ENCODE measurements around the gene HS3ST2.
A peak's percentile ranks its signal among the peaks of the same experiment; 100 is the strongest.
"Not testable (repeated sequence)": the region's sequence is repeated elsewhere in the genome, so short reads cannot be mapped to it uniquely, and the experiment has no call there.

The HS3ST2 gene

DNA sequence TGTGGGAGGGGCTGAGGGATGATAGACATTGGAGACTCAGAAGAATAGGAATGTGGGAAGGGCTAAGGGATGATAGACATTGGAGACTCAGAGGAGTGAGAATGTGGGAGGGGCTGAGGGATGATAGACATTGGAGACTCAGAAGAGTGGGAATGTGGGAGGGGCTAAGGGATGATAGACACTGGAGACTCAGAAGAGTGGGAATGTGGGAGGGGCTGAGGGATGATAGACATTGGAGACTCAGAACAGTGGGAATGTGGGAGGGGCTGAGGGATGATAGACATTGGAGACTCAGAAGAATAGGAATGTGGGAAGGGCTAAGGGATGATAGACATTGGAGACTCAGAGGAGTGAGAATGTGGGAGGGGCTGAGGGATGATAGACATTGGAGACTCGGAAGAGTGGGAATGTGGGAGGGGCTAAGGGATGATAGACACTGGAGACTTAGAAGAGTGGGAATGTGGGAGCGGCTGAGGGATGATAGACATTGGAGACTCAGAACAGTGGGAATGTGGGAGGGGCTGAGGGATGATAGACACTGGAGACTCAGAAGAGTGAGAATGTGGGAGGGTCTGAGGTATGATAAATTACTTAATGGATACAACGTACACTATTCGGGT is 125.9 kb downstream of the HS3ST2 start:
- H3K9ac ChIP-seq (ENCODE audit: low read depth, low read length, poor library complexity); H3K4me1 ChIP-seq (ENCODE audit: control insufficient read depth in 2 of 2, insufficient read depth in 1 of 2, low read depth in 1 of 2, low read length in 2 of 2); H3K79me1 ChIP-seq (ENCODE audit: low read depth, low read length); H3K23ac ChIP-seq (ENCODE audit: low read depth, low read length, poor library complexity); H3K4ac ChIP-seq (ENCODE audit: low read length); H3K14ac ChIP-seq (ENCODE audit: low read length); H3K4me3 ChIP-seq (ENCODE audit: low read length in 2 of 2); H2BK120ac ChIP-seq (ENCODE audit: low read depth, low read length); H3K27me3 ChIP-seq (ENCODE audit: control insufficient read depth in 3 of 3, insufficient read depth in 3 of 3, low read depth in 1 of 3, low read length in 3 of 3); H3K9me3 ChIP-seq (replicated peaks in 1 of 2; ENCODE audit: control insufficient read depth in 2 of 2, insufficient read depth in 1 of 2, low read depth in 1 of 2, low read length in 2 of 2); H2AK5ac ChIP-seq (ENCODE audit: low read depth, low read length); H4K91ac ChIP-seq (ENCODE audit: low read depth, low read length, poor library complexity); H4K8ac ChIP-seq (ENCODE audit: low read depth, low read length); H2BK5ac ChIP-seq (ENCODE audit: low read length); H3K27ac ChIP-seq (replicated peaks; ENCODE audit: low read length); H3K36me3 ChIP-seq (replicated peaks in 1 of 2; ENCODE audit: control insufficient read depth in 2 of 2, insufficient read depth in 2 of 2, low read length in 2 of 2); H2BK12ac ChIP-seq (ENCODE audit: low read length); H2AFZ ChIP-seq (ENCODE audit: low read length); H2BK15ac ChIP-seq (ENCODE audit: low read length); H3K18ac ChIP-seq (ENCODE audit: low read length); H3K4me2 ChIP-seq (ENCODE audit: insufficient read depth, low read length, poor library complexity, severe bottlenecking): not testable (repeated sequence)
- WGBS, 2 donors (ENCODE audit: extremely low coverage in 2 of 2, insufficient read length in 2 of 2, insufficient replicate concordance in 1 of 2): no CpG with 5 or more reads among the region's 4 CpGs
- DNase-seq (ENCODE audit: low spot score): peak; percentile 43

DNA sequence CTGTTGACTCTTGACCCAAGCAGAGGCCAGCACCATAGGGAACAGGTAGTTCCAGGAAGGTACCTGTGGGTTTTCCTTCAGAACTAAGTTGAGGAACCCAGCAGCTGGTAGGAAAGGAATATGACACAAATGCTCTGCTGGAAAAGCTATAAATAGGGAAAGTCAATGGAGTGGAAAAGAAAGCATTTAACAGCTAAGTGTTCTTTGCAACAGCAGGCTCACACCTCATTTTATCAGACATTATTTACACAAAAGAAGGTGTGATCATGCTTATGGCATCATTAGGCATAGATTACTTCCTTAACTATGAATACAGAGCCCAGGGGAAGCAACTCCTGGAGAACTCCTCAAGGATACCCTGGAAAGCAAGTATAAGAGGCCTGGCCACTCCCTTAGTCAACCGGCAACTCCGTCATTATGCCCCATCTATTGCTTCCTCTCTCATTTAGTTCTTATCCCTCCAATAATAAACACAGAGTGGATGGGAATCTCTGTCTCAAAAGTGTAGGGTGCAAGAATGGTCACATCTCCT is 128.1 kb downstream of the HS3ST2 start:
- H3K9me3 ChIP-seq (replicated peaks in 1 of 2; ENCODE audit: control insufficient read depth in 2 of 2, insufficient read depth in 1 of 2, low read depth in 1 of 2, low read length in 2 of 2): no peaks in the 10 kb centered on the region
- no CpG with 5 or more reads among the region's 2 CpGs for WGBS, 2 donors (ENCODE audit: extremely low coverage in 2 of 2, insufficient read length in 2 of 2, insufficient replicate concordance in 1 of 2)
- no peak overlapping the region for H3K27ac ChIP-seq (replicated peaks; ENCODE audit: low read length)
- H4K91ac ChIP-seq (ENCODE audit: low read depth, low read length, poor library complexity): no peak overlapping the region
- no peak overlapping the region for H3K14ac ChIP-seq (ENCODE audit: low read length)
- H2BK5ac ChIP-seq (ENCODE audit: low read length): no peak overlapping the region
- no peak overlapping the region for H3K4me2 ChIP-seq (ENCODE audit: insufficient read depth, low read length, poor library complexity, severe bottlenecking)
- no peak overlapping the region for H4K8ac ChIP-seq (ENCODE audit: low read depth, low read length)
- H3K18ac ChIP-seq (ENCODE audit: low read length): no peak overlapping the region
- H2AK5ac ChIP-seq (ENCODE audit: low read depth, low read length): no peak overlapping the region
- no peak overlapping the region for H2BK12ac ChIP-seq (ENCODE audit: low read length)
- no peak overlapping the region for H3K4me3 ChIP-seq (ENCODE audit: low read length in 2 of 2)
- H2AFZ ChIP-seq (ENCODE audit: low read length): no peak overlapping the region
- no peak overlapping the region for H2BK120ac ChIP-seq (ENCODE audit: low read depth, low read length)
- H3K4me1 ChIP-seq (ENCODE audit: control insufficient read depth in 2 of 2, insufficient read depth in 1 of 2, low read depth in 1 of 2, low read length in 2 of 2): peaks cover 0 to 2% of the 10 kb centered on the region in 2 donors
- H3K23ac ChIP-seq (ENCODE audit: low read depth, low read length, poor library complexity): no peak overlapping the region
- H3K36me3 ChIP-seq (replicated peaks in 1 of 2; ENCODE audit: control insufficient read depth in 2 of 2, insufficient read depth in 2 of 2, low read length in 2 of 2): no peaks in the 10 kb centered on the region
- no peak for DNase-seq (ENCODE audit: low spot score)
- no peaks in the 10 kb centered on the region for H3K27me3 ChIP-seq (ENCODE audit: control insufficient read depth in 3 of 3, insufficient read depth in 3 of 3, low read depth in 1 of 3, low read length in 3 of 3)
- no peaks in the 10 kb centered on the region for H3K79me1 ChIP-seq (ENCODE audit: low read depth, low read length)
- no peak overlapping the region for H3K9ac ChIP-seq (ENCODE audit: low read depth, low read length, poor library complexity)
- no peak overlapping the region for H2BK15ac ChIP-seq (ENCODE audit: low read length)
- H3K4ac ChIP-seq (ENCODE audit: low read length): no peak overlapping the region

DNA sequence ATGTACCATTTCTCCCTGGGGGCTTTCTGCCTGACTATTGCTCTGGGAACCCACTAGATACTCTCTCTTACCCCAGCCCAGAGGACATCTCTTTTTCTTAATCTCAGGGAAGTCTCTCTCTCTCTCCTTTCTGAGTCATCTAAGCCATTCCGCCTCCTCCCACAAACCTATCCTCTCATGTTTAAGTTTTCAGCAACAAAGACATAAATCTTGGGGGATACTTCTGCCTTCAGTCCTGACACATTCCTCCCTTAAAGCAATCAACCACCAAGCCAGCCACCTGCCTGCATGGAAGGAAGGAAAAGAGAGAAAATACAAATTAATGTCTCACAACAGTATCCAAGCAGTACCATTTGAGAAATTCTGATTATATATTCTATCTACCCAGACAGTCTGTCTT is 128.8 kb downstream of the HS3ST2 start:
- Histone ChIP-seq H2BK15ac (ENCODE audit: low read length) (no peak overlapping the region), H3K27me3 (ENCODE audit: control insufficient read depth in 3 of 3, insufficient read depth in 3 of 3, low read depth in 1 of 3, low read length in 3 of 3) (no peaks in the 10 kb centered on the region), H3K23ac (ENCODE audit: low read depth, low read length, poor library complexity) (no peak overlapping the region), H3K36me3 (replicated peaks in 1 of 2; ENCODE audit: control insufficient read depth in 2 of 2, insufficient read depth in 2 of 2, low read length in 2 of 2) (no peaks in the 10 kb centered on the region), H3K18ac (ENCODE audit: low read length) (no peak overlapping the region), H3K9me3 (replicated peaks in 1 of 2; ENCODE audit: control insufficient read depth in 2 of 2, insufficient read depth in 1 of 2, low read depth in 1 of 2, low read length in 2 of 2) (no peaks in the 10 kb centered on the region), H3K79me1 (ENCODE audit: low read depth, low read length) (no peaks in the 10 kb centered on the region), H2BK120ac (ENCODE audit: low read depth, low read length) (no peak overlapping the region), H4K91ac (ENCODE audit: low read depth, low read length, poor library complexity) (no peak overlapping the region), H2AK5ac (ENCODE audit: low read depth, low read length) (no peak overlapping the region), H3K27ac (replicated peaks; ENCODE audit: low read length) (no peak overlapping the region), H3K4ac (ENCODE audit: low read length) (no peak overlapping the region), H3K14ac (ENCODE audit: low read length) (no peak overlapping the region), H2AFZ (ENCODE audit: low read length) (no peak overlapping the region), H4K8ac (ENCODE audit: low read depth, low read length) (no peak overlapping the region), H3K4me3 (ENCODE audit: low read length in 2 of 2) (no peak overlapping the region), H3K4me2 (ENCODE audit: insufficient read depth, low read length, poor library complexity, severe bottlenecking) (no peak overlapping the region), H2BK5ac (ENCODE audit: low read length) (no peak overlapping the region), H3K9ac (ENCODE audit: low read depth, low read length, poor library complexity) (no peak overlapping the region), H2BK12ac (ENCODE audit: low read length) (no peak overlapping the region), H3K4me1 (ENCODE audit: control insufficient read depth in 2 of 2, insufficient read depth in 1 of 2, low read depth in 1 of 2, low read length in 2 of 2) (peaks cover 0 to 2% of the 10 kb centered on the region in 2 donors)
- no CpG with 5 or more reads among the region's 1 CpG for WGBS, 2 donors (ENCODE audit: extremely low coverage in 2 of 2, insufficient read length in 2 of 2, insufficient replicate concordance in 1 of 2)
- no peak for DNase-seq (ENCODE audit: low spot score)

DNA sequence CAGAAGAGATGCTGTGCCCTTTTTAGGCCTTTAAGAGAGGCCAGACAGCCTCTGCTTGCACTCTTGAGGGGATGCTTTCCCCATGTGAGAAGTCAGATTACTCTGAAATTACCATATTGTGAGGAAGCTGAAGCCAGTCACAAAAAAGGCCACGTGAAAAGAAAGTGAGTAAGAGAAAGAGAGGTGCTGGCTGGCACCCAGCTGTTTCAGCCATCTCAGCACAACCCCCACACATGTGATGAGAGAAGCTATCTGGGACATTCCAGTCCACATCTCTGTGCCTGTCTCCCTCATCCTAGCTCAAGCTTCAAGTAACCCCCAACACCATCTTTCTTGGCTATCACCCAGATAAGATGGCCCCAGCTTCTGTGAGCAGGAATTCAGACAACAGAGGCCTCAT is 131.4 kb downstream of the HS3ST2 start:
- WGBS, 2 donors (ENCODE audit: extremely low coverage in 2 of 2, insufficient read length in 2 of 2, insufficient replicate concordance in 1 of 2): no CpG with 5 or more reads among the region's 1 CpG
- Histone ChIP-seq H3K36me3 (replicated peaks in 1 of 2; ENCODE audit: control insufficient read depth in 2 of 2, insufficient read depth in 2 of 2, low read length in 2 of 2) (no peaks in the 10 kb centered on the region), H3K27me3 (ENCODE audit: control insufficient read depth in 3 of 3, insufficient read depth in 3 of 3, low read depth in 1 of 3, low read length in 3 of 3) (no peaks in the 10 kb centered on the region), H3K23ac (ENCODE audit: low read depth, low read length, poor library complexity) (no peak overlapping the region), H2BK120ac (ENCODE audit: low read depth, low read length) (no peak overlapping the region), H2AFZ (ENCODE audit: low read length) (no peak overlapping the region), H2BK5ac (ENCODE audit: low read length) (no peak overlapping the region), H4K8ac (ENCODE audit: low read depth, low read length) (no peak overlapping the region), H2AK5ac (ENCODE audit: low read depth, low read length) (no peak overlapping the region), H3K4me3 (ENCODE audit: low read length in 2 of 2) (no peak overlapping the region), H3K9me3 (replicated peaks in 1 of 2; ENCODE audit: control insufficient read depth in 2 of 2, insufficient read depth in 1 of 2, low read depth in 1 of 2, low read length in 2 of 2) (no peaks in the 10 kb centered on the region), H3K27ac (replicated peaks; ENCODE audit: low read length) (no peak overlapping the region), H3K79me1 (ENCODE audit: low read depth, low read length) (no peaks in the 10 kb centered on the region), H2BK15ac (ENCODE audit: low read length) (no peak overlapping the region), H3K4me1 (ENCODE audit: control insufficient read depth in 2 of 2, insufficient read depth in 1 of 2, low read depth in 1 of 2, low read length in 2 of 2) (peaks cover 0 to 2% of the 10 kb centered on the region in 2 donors), H3K4ac (ENCODE audit: low read length) (no peak overlapping the region), H3K9ac (ENCODE audit: low read depth, low read length, poor library complexity) (no peak overlapping the region), H4K91ac (ENCODE audit: low read depth, low read length, poor library complexity) (no peak overlapping the region), H2BK12ac (ENCODE audit: low read length) (no peak overlapping the region), H3K4me2 (ENCODE audit: insufficient read depth, low read length, poor library complexity, severe bottlenecking) (no peak overlapping the region), H3K18ac (ENCODE audit: low read length) (no peak overlapping the region), H3K14ac (ENCODE audit: low read length) (no peak overlapping the region)
- DNase-seq (ENCODE audit: low spot score): no peak

Measured in neuronal stem cell (in vitro differentiated cells).